ENCODE results near the gene MED31.
"Not testable (repeated sequence)": the region's sequence is repeated elsewhere in the genome, so short reads cannot be mapped to it uniquely, and the experiment has no call there.

Gene MED31

DNA sequence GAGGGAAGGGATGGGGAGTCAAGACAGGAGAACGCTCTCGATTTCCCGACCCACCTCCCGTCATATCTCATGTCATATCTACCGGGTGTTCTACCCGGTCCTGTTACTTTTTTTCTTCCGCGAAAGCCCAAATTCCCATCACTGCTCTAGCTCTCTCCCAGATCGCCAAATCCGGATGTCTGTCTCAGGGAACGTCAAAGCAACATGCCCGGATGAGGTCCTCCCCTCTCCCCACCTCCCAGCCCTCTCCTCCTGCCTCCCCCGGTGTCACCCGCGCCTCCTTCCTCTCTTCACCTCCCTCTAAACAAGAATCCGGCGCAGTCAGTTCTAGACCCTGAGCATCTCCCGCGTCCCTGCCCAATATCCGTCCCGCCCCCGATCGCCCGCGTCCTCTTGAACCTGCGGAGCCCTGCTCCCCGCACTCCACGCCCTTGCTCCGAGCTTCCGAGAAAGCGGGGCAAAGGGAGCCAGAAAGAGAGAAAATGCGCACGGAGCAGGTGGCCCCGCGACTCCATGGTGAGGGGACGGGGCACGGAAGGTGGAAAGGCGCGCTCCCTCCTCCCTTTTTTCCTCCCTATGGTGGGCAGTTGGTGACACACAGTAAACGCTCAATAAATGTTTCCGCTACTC, 4.4 kb upstream of the MED31 start:
- DNase-seq (ENCODE audit: low read depth in 2 of 2) = not testable (repeated sequence)

DNA sequence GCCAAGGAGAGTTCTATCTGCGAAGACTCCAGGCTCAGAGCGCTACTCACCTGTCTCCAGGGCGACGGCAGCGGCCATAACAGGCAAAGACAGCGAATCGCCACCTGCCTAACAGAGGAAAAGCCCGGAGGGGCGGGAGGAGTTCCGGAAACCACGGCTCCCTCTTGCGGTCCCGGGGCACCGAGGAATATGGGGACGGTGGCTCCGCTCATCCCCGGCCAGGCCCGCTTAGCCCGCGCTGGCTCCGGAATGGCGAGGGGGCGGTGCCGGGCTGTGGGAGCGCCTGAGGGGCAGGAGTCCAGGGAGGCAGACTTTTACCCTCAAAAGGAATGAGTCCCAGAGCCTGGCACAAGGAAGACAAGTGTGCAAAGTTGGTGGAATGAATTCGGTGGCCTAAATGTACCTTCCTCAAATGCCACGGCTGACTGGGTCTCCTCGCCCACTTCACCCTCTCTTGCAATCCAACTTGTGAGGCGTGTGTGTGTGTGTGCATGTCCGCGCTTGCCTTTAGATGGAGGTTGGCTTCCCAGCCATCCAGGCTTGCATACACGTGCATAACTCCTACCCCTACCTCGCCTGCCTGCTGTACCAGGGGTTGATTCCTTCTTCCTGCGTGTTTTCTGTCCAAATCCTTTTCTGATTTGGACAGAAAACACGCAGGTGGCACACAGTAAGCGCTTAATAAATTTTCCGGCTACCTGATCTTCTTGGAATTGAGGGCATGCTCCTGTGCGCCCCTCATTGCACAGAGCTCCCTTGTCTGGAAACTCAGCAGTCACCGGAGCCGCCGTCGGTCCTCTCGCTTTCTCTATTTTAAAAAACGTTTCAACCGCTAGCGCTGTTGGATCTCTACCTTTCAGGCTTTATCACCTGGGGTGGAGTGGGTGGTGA, 3.7 kb upstream of the MED31 start:
- no peak for DNase-seq (ENCODE audit: low read depth in 2 of 2)

DNA sequence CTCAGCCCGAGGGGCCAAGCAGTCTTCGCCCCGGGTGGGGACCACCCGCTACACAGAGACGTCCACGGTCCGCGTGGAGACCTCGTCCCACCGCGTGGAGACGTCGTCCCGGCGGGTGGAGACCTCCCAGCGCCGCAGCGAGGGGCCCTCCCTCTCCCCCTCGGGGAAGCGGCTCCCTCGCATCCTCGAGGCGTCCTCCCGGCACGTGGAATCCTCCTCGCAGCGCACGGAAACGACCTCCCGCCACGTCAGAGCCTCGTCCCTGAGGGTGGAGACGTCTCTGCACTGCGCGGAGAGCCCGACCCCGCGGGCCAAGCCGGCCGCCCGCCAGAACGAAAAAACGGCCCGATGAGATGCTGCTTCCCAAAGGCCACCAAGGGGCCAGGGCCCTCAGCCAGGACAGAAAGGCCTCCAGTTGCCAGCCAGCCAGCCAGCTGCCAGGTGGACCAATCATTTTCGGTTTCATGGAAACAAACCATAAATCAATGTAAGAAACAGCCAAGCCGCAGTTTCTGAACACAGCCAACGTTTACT, 581 bp upstream of the MED31 start:
- no peak for DNase-seq (ENCODE audit: low read depth in 2 of 2)

DNA sequence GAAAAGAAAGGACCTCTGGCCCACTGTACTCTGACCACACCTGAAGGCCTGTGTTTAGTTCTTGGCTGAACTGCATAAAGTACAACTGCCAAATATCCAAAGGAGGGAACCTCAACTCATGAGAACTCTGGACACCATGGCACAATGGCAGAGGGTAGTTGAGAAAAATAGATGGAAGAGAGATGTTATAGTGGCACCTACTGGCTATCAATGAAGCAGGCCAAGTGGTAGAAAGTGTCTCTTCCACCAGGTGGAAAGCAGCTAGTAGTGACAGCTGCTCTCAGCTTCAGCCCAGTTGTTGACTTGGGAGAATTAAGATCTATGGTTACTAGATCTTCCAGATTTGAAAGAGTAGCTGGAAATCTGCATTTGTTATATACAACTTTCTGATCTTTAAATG, 3.2 kb downstream of the MED31 start:
- no peak for DNase-seq (ENCODE audit: low read depth in 2 of 2)

GRCh38 chr17:6643451-6644125, 7.8 kb downstream of the MED31 start:
- DNase-seq (ENCODE audit: low read depth in 2 of 2) = peak; percentile 51 to 57

DNA sequence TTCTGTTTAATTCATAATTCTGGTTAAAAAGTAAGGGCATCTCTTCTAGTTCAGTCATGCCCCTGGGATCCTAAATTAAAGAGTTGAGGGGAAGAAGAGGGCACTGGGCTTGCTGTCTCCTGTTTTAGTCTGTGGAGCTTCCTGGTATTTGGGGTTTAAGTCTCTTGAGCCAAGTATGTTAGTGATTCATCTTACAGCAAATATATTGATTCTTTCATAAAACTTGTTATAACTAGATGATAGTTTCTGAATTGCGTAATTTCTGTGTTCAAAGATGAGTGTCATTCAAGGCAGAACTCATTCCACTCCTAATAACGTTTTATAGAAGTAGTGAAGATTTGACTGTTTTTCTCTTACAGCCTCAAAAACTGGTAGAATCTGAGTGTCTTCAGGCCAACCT, 8.8 kb downstream of the MED31 start:
- no peak for DNase-seq (ENCODE audit: low read depth in 2 of 2)

GRCh38 chr17:6641247-6641863, 10.1 kb downstream of the MED31 start:
- DNase-seq (ENCODE audit: low read depth in 2 of 2) = no peak

- DNase-seq (ENCODE audit: low read depth in 2 of 2) = peak; percentile 63 to 71
Measured at GRCh38 chr17:6640536-6641246, 10.7 kb downstream of the MED31 start, which contains the start of the genes KIAA0753 and TXNDC17. Gene KIAA0753 (minus strand): TSS chr17:6640711. CDS start chr17:6635103, 5,608 bp downstream. Gene TXNDC17 (plus strand): TSS chr17:6641060. CDS start chr17:6641083, 23 bp downstream.

DNA sequence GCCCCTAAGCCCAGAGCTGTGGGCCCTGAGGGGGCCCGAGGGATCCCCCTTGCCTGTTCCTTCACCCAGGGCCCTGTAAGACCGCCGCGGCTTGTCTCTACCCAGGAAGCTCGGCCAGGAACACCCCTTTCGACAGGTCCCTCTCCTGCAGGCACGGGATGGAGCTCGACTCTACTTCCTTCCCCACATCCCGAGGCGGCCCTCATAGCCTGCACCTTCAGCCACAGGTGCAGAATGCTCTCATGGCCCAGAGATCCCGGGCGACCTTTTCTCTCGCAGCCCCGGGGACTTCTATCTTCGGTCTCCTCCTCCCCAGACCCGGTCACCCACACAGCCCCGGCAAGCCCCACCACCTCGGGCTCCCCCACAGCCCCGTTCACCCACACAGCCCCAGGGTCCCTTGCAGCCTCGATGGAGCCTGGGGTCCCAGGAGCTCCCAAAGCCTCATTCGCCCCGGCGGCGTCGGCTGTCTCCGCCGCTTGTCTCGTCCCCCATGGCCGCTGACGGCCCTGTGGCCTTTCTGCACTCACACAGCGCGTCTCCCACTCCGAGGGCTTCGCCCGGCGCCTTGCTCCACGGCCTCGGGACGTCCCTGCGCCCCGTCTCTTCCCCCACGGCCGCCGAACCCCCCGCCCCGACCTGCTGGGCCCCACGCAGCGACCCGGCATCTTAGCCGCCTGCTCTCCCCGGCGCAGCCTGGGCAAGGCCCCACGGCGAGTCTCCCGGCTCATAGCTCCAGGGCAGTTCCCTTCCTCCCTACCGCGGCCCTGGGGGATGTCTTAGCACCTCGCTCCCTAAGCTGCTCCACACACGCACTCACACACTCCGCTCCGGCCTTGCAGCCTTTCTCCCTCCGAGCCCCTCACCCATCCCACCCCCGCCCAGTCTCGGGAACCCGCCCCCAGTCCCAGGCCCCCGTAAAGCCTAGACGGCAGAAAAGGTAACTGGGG, 11.5 kb downstream of the MED31 start:
- no peak for DNase-seq (ENCODE audit: low read depth in 2 of 2)

GRCh38 chr17:6639014-6639585, 12.3 kb downstream of the MED31 start:
- no peak for DNase-seq (ENCODE audit: low read depth in 2 of 2)

- no peak for DNase-seq (ENCODE audit: low read depth in 2 of 2)
Measured at GRCh38 chr17:6638046-6638908, 13.1 kb downstream of the MED31 start.

GRCh38 chr17:6637458-6637840, 14.0 kb downstream of the MED31 start:
- no peak for DNase-seq (ENCODE audit: low read depth in 2 of 2)

DNA sequence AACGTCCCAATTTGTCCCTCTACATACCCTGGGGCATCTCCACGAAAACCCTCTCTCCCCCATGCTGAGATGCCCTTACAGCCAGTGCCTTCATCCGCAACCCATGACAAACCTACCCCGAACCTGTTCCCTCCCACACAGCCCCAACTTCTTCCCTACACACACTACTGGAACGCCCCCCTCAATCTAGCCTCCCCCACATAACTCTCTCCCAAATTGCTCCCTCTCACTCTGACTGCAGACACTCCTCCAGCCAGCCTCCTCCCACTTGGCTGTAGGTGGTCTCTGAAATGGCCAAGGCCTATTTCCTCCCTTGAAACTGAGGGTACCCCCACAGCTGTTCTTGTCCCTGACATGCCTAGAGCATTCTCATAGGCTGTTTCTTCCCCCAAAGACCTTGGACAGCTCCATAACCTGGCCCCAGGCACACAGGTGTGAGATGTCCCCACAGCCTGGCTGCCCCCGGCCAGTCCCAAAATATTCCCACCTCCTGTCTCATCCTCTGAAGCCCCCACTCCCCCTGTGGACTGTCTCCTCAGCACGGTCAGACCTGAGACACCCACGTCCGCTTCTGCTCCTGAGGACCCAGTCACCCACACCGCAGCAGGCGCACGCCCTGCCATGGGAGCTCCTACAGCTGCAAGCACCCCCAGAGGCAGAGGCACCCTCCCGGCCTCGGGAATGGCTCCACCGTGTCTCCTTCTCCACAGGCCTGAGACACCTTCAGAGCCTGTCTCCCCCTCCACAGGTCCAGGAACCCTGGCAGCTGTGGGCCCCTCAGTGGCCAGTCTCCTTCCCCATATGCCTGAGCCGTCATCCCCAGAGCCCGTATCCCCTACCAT, 14.6 kb downstream of the MED31 start:
- DNase-seq (ENCODE audit: low read depth in 2 of 2) = no peak

- no peak for DNase-seq (ENCODE audit: low read depth in 2 of 2)
Measured at GRCh38 chr17:6636105-6636504, 15.3 kb downstream of the MED31 start.

DNA sequence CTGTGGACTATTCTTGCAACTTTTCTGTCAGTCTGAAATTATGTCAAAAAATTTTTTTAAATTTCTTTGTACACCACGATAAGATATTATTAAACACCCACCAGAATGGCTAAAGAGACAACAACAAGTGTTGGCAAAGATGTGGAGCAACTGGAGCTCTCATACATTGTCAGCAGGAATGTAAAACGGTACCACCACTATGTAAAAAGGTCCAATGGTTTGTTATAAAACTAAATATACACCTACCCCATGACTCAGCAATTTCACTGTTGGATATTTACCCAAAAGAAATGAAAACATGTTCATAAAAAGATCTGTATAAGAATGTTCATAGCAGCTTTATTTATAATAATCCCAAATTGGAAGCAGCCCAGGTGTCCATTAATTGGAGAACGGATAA, 18.1 kb downstream of the MED31 start:
- no peak for DNase-seq (ENCODE audit: low read depth in 2 of 2)

GRCh38 chr17:6632530-6632929, 18.9 kb downstream of the MED31 start:
- DNase-seq (ENCODE audit: low read depth in 2 of 2) = no peak

DNA sequence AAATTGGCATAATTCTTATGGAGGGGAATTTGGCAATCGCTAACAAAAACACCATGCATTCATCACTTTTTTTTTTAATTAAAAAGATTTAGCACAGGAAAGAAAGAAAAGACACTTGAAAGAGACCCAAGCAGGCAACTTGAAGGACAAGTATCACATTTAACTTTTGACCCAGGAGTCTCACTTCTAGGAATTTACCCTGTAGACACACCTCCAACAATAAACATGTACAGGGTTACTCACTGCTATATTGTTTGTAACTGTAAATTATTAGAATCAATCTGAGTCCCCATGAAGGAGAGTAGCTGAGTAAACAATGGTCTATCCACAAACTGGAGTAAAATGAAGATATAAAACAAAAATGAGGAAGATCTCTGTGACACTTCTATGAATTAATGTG, 21.0 kb downstream of the MED31 start:
- DNase-seq (ENCODE audit: low read depth in 2 of 2) = no peak

- DNase-seq (ENCODE audit: low read depth in 2 of 2) = no peak
Measured at GRCh38 chr17:6627019-6627418, 24.4 kb downstream of the MED31 start.
